Endothelial cell of umbilical vein (primary cell): ENCODE measurements around the gene IZUMO3. TPM values are rescaled to one million over a fixed set of nuclear protein-coding genes. Genes with fewer than 3 reads are reported as not detected.

ENCODE experiments used
- BruUV-seq: library from RNA; stranded (reverse); fragments of 400-500 nt; replicated peaks from 2 replicates; lab custom pipeline; 2021; lab: Mats Ljungman, UMichigan
- CTCF ChIA-PET: fragments of 300-600, 350-600 bp; sonication (Branson Sonifier 250); formaldehyde crosslinking; loops from one replicate; lab custom pipeline; 2021; ENCODE audit warnings: antibody characterized with exemption, inconsistent platforms; lab: Charles Lee
- POLR2A ChIA-PET: fragments of 300-600, 350-600 bp; sonication (Branson Sonifier 250); formaldehyde crosslinking; loops from one replicate; lab custom pipeline; 2021; ENCODE audit warnings: antibody characterized with exemption, inconsistent platforms; lab: Charles Lee
- DNase-seq: peaks from one replicate; pipeline ENCODE4 v3.0.0-alpha.2; 2011; ENCODE audit warnings: low read depth, low spot score
- FAIRE-seq: peaks from 2 replicates; lab custom pipeline; 2011; peaks lifted over from hg19 to GRCh38; lab: Jason Lieb, UNC
- H2AFZ ChIP-seq: 2 replicates; pipeline ENCODE4 v1.6.0; 2012; ENCODE audit warnings: low read depth, low read length, control low read depth, inconsistent platforms
- H3K27ac ChIP-seq: 2 replicates; pipeline ENCODE4 v1.5.1; 2011; ENCODE audit warnings: low read depth, mild to moderate bottlenecking, control low read depth, low read length, moderate library complexity; ENCODE audit not compliant: insufficient read depth
- H3K27me3 ChIP-seq, 2 experiments: 2 replicates each; pipeline versions ENCODE4 v1.6.0 to v1.6.1; 2011; ENCODE audit warnings: low read length in 2 of 2, mixed read lengths in 1 of 2; ENCODE audit not compliant: control insufficient read depth in 2 of 2, insufficient read depth in 2 of 2
- H3K36me3 ChIP-seq, 2 experiments: 2 replicates in 1 of 2; 3 replicates in 1 of 2; pipeline ENCODE4 v1.5.1; 2011; ENCODE audit warnings: low read length in 2 of 2, mild to moderate bottlenecking in 1 of 2, moderate library complexity in 1 of 2; ENCODE audit not compliant: control insufficient read depth in 2 of 2, insufficient read depth in 2 of 2; ENCODE audit errors: extremely low read depth in 1 of 2
- H3K4me1 ChIP-seq: 3 replicates; pipeline ENCODE4 v1.5.1; 2011; ENCODE audit warnings: mild to moderate bottlenecking, low read length; ENCODE audit not compliant: control insufficient read depth, insufficient read depth; ENCODE audit errors: extremely low read depth
- H3K4me2 ChIP-seq: 2 replicates; pipeline ENCODE4 v1.6.1; 2011; ENCODE audit warnings: low read length, control low read depth, mixed read lengths; ENCODE audit not compliant: insufficient read depth
- H3K4me3 ChIP-seq, 3 experiments: fragments of 200-600 bp in 1 of 3; sonication (generic), shearing (Covaris generic) in 1 of 3; replicated peaks in 1 of 3; 2 replicates each; pipeline ENCODE4 v1.5.1; 2011 to 2016; ENCODE audit warnings: control low read depth in 3 of 3, low read length in 3 of 3, mild to moderate bottlenecking in 2 of 3, inconsistent platforms in 1 of 3, low read depth in 1 of 3, moderate library complexity in 1 of 3; ENCODE audit not compliant: insufficient read depth in 1 of 3
- H3K79me2 ChIP-seq: 2 replicates; pipeline ENCODE4 v1.6.0; 2012; ENCODE audit warnings: low read length, inconsistent platforms; ENCODE audit not compliant: control insufficient read depth, insufficient read depth
- H3K9ac ChIP-seq: replicated peaks from 2 replicates; pipeline ENCODE3; 2011; ENCODE audit warnings: low read length, control low read depth; ENCODE audit not compliant: insufficient read depth; ENCODE audit errors: extremely low read depth
- H3K9me1 ChIP-seq: replicated peaks from 3 replicates; pipeline ENCODE4 v1.6.0; 2011; ENCODE audit warnings: mild to moderate bottlenecking, low read length; ENCODE audit not compliant: control insufficient read depth, insufficient read depth; ENCODE audit errors: extremely low read depth
- H3K9me3 ChIP-seq: replicated peaks from 2 replicates; pipeline ENCODE4 v1.5.1; 2012; ENCODE audit warnings: low read length, inconsistent platforms; ENCODE audit not compliant: control insufficient read depth, insufficient read depth
- H4K20me1 ChIP-seq: replicated peaks from 2 replicates; pipeline ENCODE3; 2011; ENCODE audit warnings: mild to moderate bottlenecking, low read length; ENCODE audit not compliant: control insufficient read depth, insufficient read depth; ENCODE audit errors: extremely low read depth
- EZH2 ChIP-seq: IDR thresholded peaks from 2 replicates; pipeline ENCODE4 v1.6.1; 2012; ENCODE audit warnings: borderline replicate concordance, low read depth, mild to moderate bottlenecking, moderate library complexity, low read length, inconsistent platforms; ENCODE audit not compliant: severe bottlenecking
- FOS ChIP-seq: IDR thresholded peaks from 2 replicates; pipeline ENCODE4 v1.6.1; 2011; ENCODE audit warnings: mild to moderate bottlenecking, low read length, moderate library complexity, borderline replicate concordance; ENCODE audit not compliant: insufficient read depth
- GATA2 ChIP-seq: IDR thresholded peaks from 2 replicates; pipeline ENCODE4 v1.7.0; 2011; ENCODE audit warnings: low read depth, mild to moderate bottlenecking, moderate library complexity, mixed read lengths, low read length; ENCODE audit not compliant: insufficient read length, insufficient read depth
- JUN ChIP-seq: IDR thresholded peaks from 2 replicates; pipeline ENCODE4 v1.6.1; 2011; ENCODE audit warnings: borderline replicate concordance, low read depth; ENCODE audit not compliant: insufficient read length, insufficient read depth
- MAX ChIP-seq: IDR thresholded peaks from 2 replicates; pipeline ENCODE4 v1.6.1; 2011; ENCODE audit not compliant: insufficient read depth, insufficient read length
- MYC ChIP-seq: IDR thresholded peaks from one replicate; pipeline ENCODE4 v1.6.1; 2011; ENCODE audit warnings: mild to moderate bottlenecking, low read depth, low read length
- POLR2A ChIP-seq: IDR thresholded peaks from 2 replicates; pipeline ENCODE4 v1.6.1; 2012; ENCODE audit warnings: low read depth, mild to moderate bottlenecking, control low read depth, low read length
- POLR2AphosphoS5 ChIP-seq: IDR thresholded peaks from 2 replicates; pipeline ENCODE4 v1.6.1; 2012; ENCODE audit warnings: low read depth, mild to moderate bottlenecking, control low read depth, low read length, moderate library complexity; ENCODE audit not compliant: insufficient read depth
- dilution Hi-C: fragments of 300-500 bp; cut with MboI; formaldehyde crosslinking; loops from one replicate; pipeline ENCODE4 v1.15.0; 2019; ENCODE audit warnings: low sequenced_read_pairs; ENCODE audit not compliant: extremely low pct_ligation_motif_present
- intact Hi-C: fragments of 100-400 bp; cut with micrococcal nuclease; formaldehyde crosslinking; loops from one replicate; pipeline ENCODE4 v1.10.0; 2022
- polyA plus RNA-seq, 4 experiments: library from polyadenylated mRNA; depleted of rRNA in 3 of 4; stranded (reverse) in 3 of 4; unstranded in 1 of 4; fragments of >200 nt; gene quantifications; 2 replicates each; pipeline versions ENCODE4 v1.2.1 to v1.2.3, GENCODE V29; 2011 to 2012; ENCODE audit warnings: missing spikeins in 1 of 4
- total RNA-seq: library from RNA; stranded (reverse); gene quantifications from 2 replicates; pipeline ENCODE4 v1.2.3, GENCODE V29; 2021

IZUMO3 gene
- total and polyA plus RNA-seq, 2 donors (not counting 3 experiments of a cell fraction or from before 2014, with no cell fraction given), result not detected

- dilution Hi-C loops, result no loop called here
- no peak for TF ChIP-seq POLR2A
- TF ChIP-seq POLR2AphosphoS5, result no peak
- TF ChIP-seq MYC, result no peak
- no peak for TF ChIP-seq MAX
- no peak for TF ChIP-seq JUN
- TF ChIP-seq EZH2, result no peak
- no peak for TF ChIP-seq FOS
- TF ChIP-seq GATA2, result no peak
- no peaks in the 10 kb centered on the region for H3K9me3 ChIP-seq
- H2AFZ ChIP-seq, result no peak overlapping the region
- H3K27me3 ChIP-seq, result no peaks in the 10 kb centered on the region
- H3K9me1 ChIP-seq, result no peaks in the 10 kb centered on the region
- no peak for DNase-seq
- H3K9ac ChIP-seq, result no peak overlapping the region
- H3K4me2 ChIP-seq, result no peak overlapping the region
- no peaks in the 10 kb centered on the region for H3K4me1 ChIP-seq
- no peak overlapping the region for H3K27ac ChIP-seq
- no peaks in the 10 kb centered on the region for H3K36me3 ChIP-seq
- ChIA-PET POLR2A (no interaction called here), CTCF (no interaction called here)
- H4K20me1 ChIP-seq, result no peaks in the 10 kb centered on the region
- FAIRE-seq, result no peak
- intact Hi-C loops, result no loop called here
- no TSS peak for BruUV-seq
- H3K4me3 ChIP-seq, result no peak overlapping the region
- no peaks in the 10 kb centered on the region for H3K79me2 ChIP-seq
Observed at GRCh38 chr9:24504521-24504920, 41.2 kb downstream of the IZUMO3 start.
